GM19324 (cell line): ENCODE measurements around the gene NUP37.

Experiments used
- ATAC-seq: cut with Tn5 transposase; IDR thresholded peaks from one replicate; pipeline ENCODE4 v1.9.1; 2021; ENCODE audit warnings: mild to moderate bottlenecking, moderate library complexity; ENCODE audit not compliant: unreplicated experiment, low FRiP score

NUP37 gene

GRCh38 chr12:102033991-102034745 is 85.7 kb downstream of the NUP37 start:
- no peak for ATAC-seq

GRCh38 chr12:102031852-102032251 is 88.1 kb downstream of the NUP37 start:
- ATAC-seq: no peak

DNA sequence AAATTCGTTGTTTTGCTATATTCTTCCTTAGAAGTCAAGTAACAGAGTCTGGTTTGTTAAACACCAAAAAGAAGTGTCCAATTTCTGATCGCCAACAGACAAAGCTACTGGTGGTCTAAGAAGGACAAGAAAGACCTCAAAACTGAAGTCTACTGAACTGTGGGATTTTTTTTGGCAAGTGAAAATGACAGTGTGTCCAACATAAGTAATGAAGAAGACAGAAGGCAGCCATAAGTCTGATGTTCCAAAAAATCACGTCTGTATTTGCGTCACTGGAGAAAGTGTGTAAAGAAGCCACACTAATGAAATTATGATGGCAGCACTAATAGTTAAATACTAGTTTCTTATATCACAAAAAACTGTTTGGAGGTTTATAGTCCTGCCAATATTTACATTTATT is 90.8 kb downstream of the NUP37 start:
- ATAC-seq: no peak

GRCh38 chr12:102026728-102027127 is 93.2 kb downstream of the NUP37 start:
- ATAC-seq: no peak

DNA sequence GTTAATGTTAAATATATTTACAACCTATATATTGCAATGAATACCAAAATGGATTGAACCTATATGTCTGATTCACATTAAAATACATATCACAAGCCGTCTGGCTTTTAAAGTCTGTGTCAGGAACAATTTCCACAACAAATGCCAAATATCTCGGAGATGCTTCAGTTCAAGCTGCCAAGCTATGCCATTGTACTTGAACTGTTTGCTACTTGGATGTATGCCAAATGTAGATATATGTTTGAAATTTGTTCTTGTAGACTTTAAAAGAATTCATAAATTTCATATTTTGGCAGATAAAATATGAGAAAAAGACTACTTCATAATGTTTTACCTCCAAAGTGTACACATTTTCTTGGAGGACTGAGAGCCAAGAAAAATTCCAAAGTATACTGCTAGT is 95.1 kb downstream of the NUP37 start:
- ATAC-seq: no peak

DNA sequence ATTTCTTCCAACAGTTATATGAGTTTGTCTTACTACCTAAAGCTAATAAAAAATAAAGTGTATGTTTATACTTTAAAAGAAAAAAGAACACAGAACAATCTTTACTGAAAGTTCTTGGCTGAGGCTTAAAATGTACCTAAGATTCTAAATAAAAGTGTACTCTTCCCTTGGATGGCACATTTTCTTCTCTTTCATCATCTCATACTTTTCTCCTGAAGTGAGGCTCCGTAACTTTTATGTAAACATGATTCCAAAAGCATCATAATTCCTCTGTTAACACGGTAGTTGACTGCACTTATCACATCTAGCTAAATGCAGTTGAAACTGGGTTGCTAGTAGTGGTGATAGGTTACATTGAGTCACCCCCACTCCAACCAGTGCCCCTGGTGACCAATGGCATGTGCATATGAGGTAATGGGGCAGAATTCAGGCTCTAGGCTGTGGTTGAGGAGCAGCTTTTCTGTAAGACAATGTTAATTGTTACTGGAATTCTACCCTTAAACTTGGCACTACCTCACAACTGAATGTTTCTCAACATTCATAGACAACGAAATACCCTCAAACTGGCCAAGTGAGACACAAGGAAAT is 96.5 kb downstream of the NUP37 start:
- ATAC-seq: no peak
